DND-41 (cell line): ENCODE results near the gene SLC49A4.

ENCODE experiments used
- EZH2 ChIP-seq: IDR thresholded peaks from 3 replicates; pipeline ENCODE4 v1.6.1; 2012; ENCODE audit warnings: borderline replicate concordance, low read depth, mild to moderate bottlenecking, moderate library complexity, low read length, inconsistent platforms; ENCODE audit not compliant: severe bottlenecking
- TF ChIP-seq, protein P1 (sequence below): IDR thresholded peaks from 2 replicates; pipeline ENCODE4 v1.5.1; 2012; ENCODE audit warnings: borderline replicate concordance, low read length, moderate library complexity, mild to moderate bottlenecking; ENCODE audit not compliant: poor library complexity, severe bottlenecking; ENCODE audit errors: extremely low read depth

GRCh38 chr3:122785231-122785630 lies 9.6 kb upstream of the SLC49A4 start:
- TF ChIP-seq, protein P1, sequence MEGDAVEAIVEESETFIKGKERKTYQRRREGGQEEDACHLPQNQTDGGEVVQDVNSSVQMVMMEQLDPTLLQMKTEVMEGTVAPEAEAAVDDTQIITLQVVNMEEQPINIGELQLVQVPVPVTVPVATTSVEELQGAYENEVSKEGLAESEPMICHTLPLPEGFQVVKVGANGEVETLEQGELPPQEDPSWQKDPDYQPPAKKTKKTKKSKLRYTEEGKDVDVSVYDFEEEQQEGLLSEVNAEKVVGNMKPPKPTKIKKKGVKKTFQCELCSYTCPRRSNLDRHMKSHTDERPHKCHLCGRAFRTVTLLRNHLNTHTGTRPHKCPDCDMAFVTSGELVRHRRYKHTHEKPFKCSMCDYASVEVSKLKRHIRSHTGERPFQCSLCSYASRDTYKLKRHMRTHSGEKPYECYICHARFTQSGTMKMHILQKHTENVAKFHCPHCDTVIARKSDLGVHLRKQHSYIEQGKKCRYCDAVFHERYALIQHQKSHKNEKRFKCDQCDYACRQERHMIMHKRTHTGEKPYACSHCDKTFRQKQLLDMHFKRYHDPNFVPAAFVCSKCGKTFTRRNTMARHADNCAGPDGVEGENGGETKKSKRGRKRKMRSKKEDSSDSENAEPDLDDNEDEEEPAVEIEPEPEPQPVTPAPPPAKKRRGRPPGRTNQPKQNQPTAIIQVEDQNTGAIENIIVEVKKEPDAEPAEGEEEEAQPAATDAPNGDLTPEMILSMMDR: no peak
- no peak for TF ChIP-seq EZH2
